Upper lobe of left lung (tissue), 4 donors: Measurements from ENCODE around the gene ADGRL3.

Source experiments
- EP300 ChIP-seq, 4 donors: sonication (generic); formaldehyde crosslinking; IDR thresholded peaks; one replicate each; pipeline ENCODE4 v1.5.1; 2017; ENCODE audit warnings: antibody characterized with exemption in 4 of 4, control low read depth in 2 of 4
- POLR2A ChIP-seq, 4 donors: fragments of 450-650 bp; IDR thresholded peaks; one replicate each; pipeline ENCODE4 v1.5.1; 2016 to 2017; ENCODE audit warnings: antibody characterized with exemption in 4 of 4, mild to moderate bottlenecking in 2 of 4
- POLR2AphosphoS5 ChIP-seq, 2 donors: sonication (generic); formaldehyde crosslinking; IDR thresholded peaks; one replicate each; pipeline ENCODE4 v1.5.1; 2017; ENCODE audit warnings: antibody characterized with exemption in 2 of 2
- TF ChIP-seq, protein P1 (sequence below), 6 experiments: fragments of 450-650 bp in 4 of 6; fragments of 200-600 bp in 2 of 6; sonication (generic) in 2 of 6; IDR thresholded peaks; one replicate each; pipeline ENCODE4 v1.5.1; 2016 to 2019; ENCODE audit warnings: antibody characterized with exemption in 6 of 6

DNA sequence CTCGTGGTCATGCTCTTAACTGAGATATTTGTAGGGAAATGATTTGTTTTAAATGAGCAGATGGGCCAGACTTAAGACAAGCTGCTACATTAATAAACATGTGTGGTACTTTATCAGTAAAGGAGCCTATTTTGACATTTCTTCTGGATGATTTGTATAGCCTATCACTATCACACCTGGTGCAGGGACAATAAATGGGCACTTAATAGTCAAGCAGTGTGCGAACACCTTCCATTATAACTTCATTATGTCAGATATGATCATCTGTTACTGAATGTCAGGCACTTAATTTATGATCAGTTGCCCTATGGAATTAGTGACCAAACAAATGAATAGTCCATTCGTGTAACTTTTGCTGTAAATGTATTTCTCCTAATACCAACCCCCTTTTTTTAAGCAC, 628.8 kb downstream of the ADGRL3 start:
- TF ChIP-seq, protein P1, sequence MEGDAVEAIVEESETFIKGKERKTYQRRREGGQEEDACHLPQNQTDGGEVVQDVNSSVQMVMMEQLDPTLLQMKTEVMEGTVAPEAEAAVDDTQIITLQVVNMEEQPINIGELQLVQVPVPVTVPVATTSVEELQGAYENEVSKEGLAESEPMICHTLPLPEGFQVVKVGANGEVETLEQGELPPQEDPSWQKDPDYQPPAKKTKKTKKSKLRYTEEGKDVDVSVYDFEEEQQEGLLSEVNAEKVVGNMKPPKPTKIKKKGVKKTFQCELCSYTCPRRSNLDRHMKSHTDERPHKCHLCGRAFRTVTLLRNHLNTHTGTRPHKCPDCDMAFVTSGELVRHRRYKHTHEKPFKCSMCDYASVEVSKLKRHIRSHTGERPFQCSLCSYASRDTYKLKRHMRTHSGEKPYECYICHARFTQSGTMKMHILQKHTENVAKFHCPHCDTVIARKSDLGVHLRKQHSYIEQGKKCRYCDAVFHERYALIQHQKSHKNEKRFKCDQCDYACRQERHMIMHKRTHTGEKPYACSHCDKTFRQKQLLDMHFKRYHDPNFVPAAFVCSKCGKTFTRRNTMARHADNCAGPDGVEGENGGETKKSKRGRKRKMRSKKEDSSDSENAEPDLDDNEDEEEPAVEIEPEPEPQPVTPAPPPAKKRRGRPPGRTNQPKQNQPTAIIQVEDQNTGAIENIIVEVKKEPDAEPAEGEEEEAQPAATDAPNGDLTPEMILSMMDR (IDR thresholded peaks at IDR 0.05): no peak
- no peak for TF ChIP-seq POLR2A (IDR thresholded peaks at IDR 0.05)
- no peak for TF ChIP-seq POLR2AphosphoS5 (IDR thresholded peaks at IDR 0.05)
- no peak for TF ChIP-seq EP300 (IDR thresholded peaks at IDR 0.05)
